PC-3 (cell line): Measurements from ENCODE around the gene ANXA6. TPM values are rescaled to one million over a fixed set of nuclear protein-coding genes. Genes with fewer than 3 reads are reported as not detected.

ENCODE experiments used
- ATAC-seq: fragments of 200-7000 bp; cut with Tn5 transposase; 2 replicates; pipeline ENCODE4 v1.9.1; 2020; ENCODE audit warnings: mild to moderate bottlenecking, moderate library complexity
- BruUV-seq: library from RNA; stranded (reverse); fragments of 400-500 nt; replicated peaks from 2 replicates; lab custom pipeline; 2021; lab: Mats Ljungman, UMichigan
- CTCF ChIA-PET: fragments of 300-600 bp; sonication (Branson Sonifier 250); formaldehyde crosslinking; loops from one replicate; lab custom pipeline; 2022; ENCODE audit warnings: antibody characterized with exemption; lab: Charles Lee
- POLR2A ChIA-PET: fragments of 300-600 bp; sonication (Branson Sonifier 250); formaldehyde crosslinking; loops from one replicate; lab custom pipeline; 2022; ENCODE audit warnings: antibody characterized with exemption; ENCODE audit not compliant: unreplicated experiment; lab: Charles Lee
- DNase-seq: peaks from one replicate; pipeline ENCODE4 v3.0.0-alpha.2; 2015
- H2AFZ ChIP-seq: fragments of 300-600 bp; sonication (generic); 2 replicates; pipeline ENCODE4 v1.6.0; 2016; ENCODE audit warnings: antibody characterized with exemption, low read length
- H3F3A ChIP-seq: fragments of 300-600 bp; sonication (generic); one replicate; pipeline ENCODE4 v1.6.0; 2017; ENCODE audit warnings: antibody characterized with exemption, low read length, control low read depth, mild to moderate bottlenecking; ENCODE audit not compliant: unreplicated experiment
- H3K27ac ChIP-seq: fragments of 300-600 bp; sonication (generic); 2 replicates; pipeline ENCODE4 v1.5.1; 2016; ENCODE audit warnings: mild to moderate bottlenecking, low read length
- H3K27me3 ChIP-seq: fragments of 300-600 bp; sonication (generic); 2 replicates; pipeline ENCODE4 v1.6.1; 2016; ENCODE audit warnings: low read length, mixed read lengths
- H3K36me3 ChIP-seq: fragments of 300-600 bp; sonication (generic); 2 replicates; pipeline ENCODE4 v1.6.1; 2016; ENCODE audit warnings: low read depth, mixed run types, low read length, mixed read lengths
- H3K4me1 ChIP-seq: fragments of 300-600 bp; sonication (generic); 2 replicates; pipeline ENCODE4 v1.5.1; 2016; ENCODE audit warnings: low read length; ENCODE audit not compliant: insufficient read depth
- H3K4me2 ChIP-seq: fragments of 300-600 bp; sonication (generic); 2 replicates; pipeline ENCODE4 v1.6.0; 2016; ENCODE audit warnings: low read length
- H3K4me3 ChIP-seq: fragments of 300-600 bp; sonication (generic); 2 replicates; pipeline ENCODE4 v1.5.1; 2016; ENCODE audit warnings: mild to moderate bottlenecking, low read length, mixed read lengths
- H3K79me2 ChIP-seq: fragments of 300-600 bp; sonication (generic); 2 replicates; pipeline ENCODE4 v1.6.1; 2017; ENCODE audit warnings: low read length, mixed read lengths
- H3K9ac ChIP-seq: fragments of 300-600 bp; sonication (generic); 2 replicates; pipeline ENCODE4 v1.6.0; 2016; ENCODE audit warnings: mild to moderate bottlenecking, low read length
- H3K9me2 ChIP-seq: fragments of 300-600 bp; sonication (generic); replicated peaks from 2 replicates; pipeline ENCODE4 v1.6.1; 2016; ENCODE audit warnings: mixed run types, low read length, mixed read lengths
- H3K9me3 ChIP-seq: fragments of 300-600 bp; sonication (generic); 2 replicates; pipeline ENCODE4 v1.6.1; 2016; ENCODE audit warnings: low read length, mixed read lengths
- H4K20me1 ChIP-seq: fragments of 300-600 bp; sonication (generic); 2 replicates; pipeline ENCODE4 v1.6.1; 2016; ENCODE audit warnings: low read length, mixed read lengths
- CTCF ChIP-seq: fragments of 300-600 bp; sonication (generic); conservative IDR thresholded peaks from 2 replicates; pipeline ENCODE4 v1.5.1; 2017; ENCODE audit warnings: antibody characterized with exemption, low read depth, mild to moderate bottlenecking, low read length
- EZH2 ChIP-seq: fragments of 300-600 bp; sonication (generic); IDR thresholded peaks from one replicate; pipeline ENCODE4 v1.6.1; 2017; ENCODE audit warnings: antibody characterized with exemption, mild to moderate bottlenecking, low read length; ENCODE audit not compliant: unreplicated experiment
- EZH2phosphoT487 ChIP-seq: fragments of 300-600 bp; sonication (generic); IDR thresholded peaks from 2 replicates; pipeline ENCODE4 v1.6.1; 2018; ENCODE audit warnings: mild to moderate bottlenecking, antibody characterized with exemption, low read length, borderline replicate concordance
- intact Hi-C: fragments of 100-400 bp; cut with micrococcal nuclease; formaldehyde crosslinking; loops from 2 replicates; pipeline ENCODE4 v1.9.0; 2023
- total RNA-seq: library from RNA; depleted of rRNA; stranded (reverse); fragments of >200 nt; gene quantifications from 2 replicates; pipeline ENCODE4 v1.2.3, GENCODE V29; 2014

The ANXA6 gene
- total RNA-seq, 1 experiment from 2014 or later, result 122 TPM

- Histone ChIP-seq H3K79me2 (peaks cover 87% of the 10 kb centered on the region), H3K27ac (no peak overlapping the region), H3K4me2 (no peak overlapping the region), H3K4me1 (peaks cover 69% of the 10 kb centered on the region), H3K4me3 (no peak overlapping the region), H4K20me1 (peaks cover 11% of the 10 kb centered on the region; the same call in 1 of the 2 replicates), H3F3A (peaks cover 13% of the 10 kb centered on the region), H3K27me3 (no peaks in the 10 kb centered on the region), H3K36me3 (peaks cover 14% of the 10 kb centered on the region; the same call in 1 of the 2 replicates), H3K9me2 (no peaks in the 10 kb centered on the region), H2AFZ (no peak overlapping the region), H3K9ac (no peak overlapping the region), H3K9me3 (no peaks in the 10 kb centered on the region)
- POLR2A ChIA-PET, result no interaction called here
- DNase-seq, result no peak
- BruUV-seq, result no TSS peak
- CTCF ChIA-PET, result no interaction called here
- no peak for TF ChIP-seq EZH2phosphoT487
- no peak for TF ChIP-seq EZH2
- no peak for TF ChIP-seq CTCF
- intact Hi-C loops, result no loop called here
- ATAC-seq, result no peak
Measured at GRCh38 chr5:151077967-151078366, 79.6 kb downstream of the ANXA6 start.

DNA sequence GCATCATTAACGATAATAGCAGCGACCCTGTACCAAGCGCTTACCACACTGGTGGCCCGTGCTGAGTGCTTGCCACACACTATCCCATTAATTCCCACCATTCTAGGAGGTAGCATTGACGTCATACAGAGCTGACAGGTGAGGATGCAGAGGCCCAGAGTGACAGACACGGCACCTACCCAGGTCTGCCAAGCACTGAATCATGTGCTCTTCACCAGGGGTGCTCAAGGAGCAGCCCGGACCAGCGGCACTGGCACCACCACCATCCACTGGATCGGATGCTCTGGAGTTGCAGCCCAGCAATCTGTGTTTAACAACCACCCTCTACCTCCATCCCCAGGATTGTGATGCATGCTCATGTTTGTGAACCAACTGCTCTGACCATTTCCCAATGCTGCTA lies 80.2 kb downstream of the ANXA6 start:
- Histone ChIP-seq H3F3A (peaks cover 13% of the 10 kb centered on the region), H3K79me2 (peaks cover 89% of the 10 kb centered on the region), H3K27ac (no peak overlapping the region), H2AFZ (no peak overlapping the region), H3K36me3 (peaks cover 14% of the 10 kb centered on the region; the same call in 1 of the 2 replicates), H3K4me2 (peak overlapping the region; percentile 58; the same call in 1 of the 2 replicates), H3K4me3 (no peak overlapping the region), H3K4me1 (peaks cover 69% of the 10 kb centered on the region), H3K27me3 (no peaks in the 10 kb centered on the region), H4K20me1 (peaks cover 11% of the 10 kb centered on the region; the same call in 1 of the 2 replicates), H3K9me2 (no peaks in the 10 kb centered on the region), H3K9ac (no peak overlapping the region), H3K9me3 (no peaks in the 10 kb centered on the region)
- intact Hi-C loops, result no loop called here
- no TSS peak for BruUV-seq
- ChIA-PET CTCF (no interaction called here), POLR2A (no interaction called here)
- TF ChIP-seq EZH2phosphoT487 (no peak), CTCF (no peak), EZH2 (no peak)
- no peak for ATAC-seq
- DNase-seq, result no peak

DNA sequence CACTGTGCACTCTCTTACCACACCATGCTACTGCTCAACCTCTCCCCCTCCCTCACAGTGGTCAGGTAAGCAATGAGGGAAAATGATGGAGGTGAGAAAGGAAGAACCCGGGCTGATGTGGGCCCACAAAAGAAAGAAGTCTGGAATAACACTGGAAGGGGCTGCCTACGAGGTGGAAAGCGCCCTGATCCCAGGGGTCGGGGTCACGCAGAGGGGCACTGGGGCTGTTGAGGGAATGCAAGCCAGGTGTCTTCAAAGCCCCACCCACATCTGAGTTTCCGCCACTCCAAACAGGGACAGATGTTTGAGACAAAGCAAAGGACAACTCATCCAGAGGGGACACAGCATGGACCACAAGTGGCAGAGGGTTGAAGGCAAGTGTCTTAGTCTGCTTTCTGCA lies 81.0 kb downstream of the ANXA6 start:
- Histone ChIP-seq H3K4me3 (no peak overlapping the region), H3K27me3 (no peaks in the 10 kb centered on the region), H3K9ac (peak overlapping the region; percentile 58), H3K9me2 (no peaks in the 10 kb centered on the region), H2AFZ (no peak overlapping the region), H3F3A (peaks cover 13% of the 10 kb centered on the region), H3K9me3 (no peaks in the 10 kb centered on the region), H3K79me2 (peaks cover 89% of the 10 kb centered on the region), H3K27ac (peak overlapping the region; percentile 94), H3K4me2 (peak overlapping the region; percentile 58), H3K36me3 (peaks cover 14% of the 10 kb centered on the region; the same call in 1 of the 2 replicates), H4K20me1 (peaks cover 11% of the 10 kb centered on the region; the same call in 1 of the 2 replicates), H3K4me1 (peaks cover 68% of the 10 kb centered on the region)
- POLR2A ChIA-PET, result interaction anchor here (0.9 kb wide), 1 partner anchor 22 kb away, joined by 4 read pairs; no protein-coding TSS in a partner anchor
- CTCF ChIA-PET, result no interaction called here
- ATAC-seq (no peak), DNase-seq (no peak)
- intact Hi-C loops, result no loop called here
- no TSS peak for BruUV-seq
- no peak for TF ChIP-seq EZH2
- no peak for TF ChIP-seq EZH2phosphoT487
- TF ChIP-seq CTCF, result no peak
